SW480 (cell line): Measurements from ENCODE around the gene PXN.
A peak's percentile ranks its signal among the peaks of the same experiment; 100 is the strongest.
"Not testable (repeated sequence)": the region's sequence is repeated elsewhere in the genome, so short reads cannot be mapped to it uniquely, and the experiment has no call there.

ENCODE experiments used
- DNase-seq: peaks from one replicate; pipeline ENCODE4 v3.0.0-alpha.2; 2016; ENCODE audit warnings: low spot score

Gene PXN

DNA sequence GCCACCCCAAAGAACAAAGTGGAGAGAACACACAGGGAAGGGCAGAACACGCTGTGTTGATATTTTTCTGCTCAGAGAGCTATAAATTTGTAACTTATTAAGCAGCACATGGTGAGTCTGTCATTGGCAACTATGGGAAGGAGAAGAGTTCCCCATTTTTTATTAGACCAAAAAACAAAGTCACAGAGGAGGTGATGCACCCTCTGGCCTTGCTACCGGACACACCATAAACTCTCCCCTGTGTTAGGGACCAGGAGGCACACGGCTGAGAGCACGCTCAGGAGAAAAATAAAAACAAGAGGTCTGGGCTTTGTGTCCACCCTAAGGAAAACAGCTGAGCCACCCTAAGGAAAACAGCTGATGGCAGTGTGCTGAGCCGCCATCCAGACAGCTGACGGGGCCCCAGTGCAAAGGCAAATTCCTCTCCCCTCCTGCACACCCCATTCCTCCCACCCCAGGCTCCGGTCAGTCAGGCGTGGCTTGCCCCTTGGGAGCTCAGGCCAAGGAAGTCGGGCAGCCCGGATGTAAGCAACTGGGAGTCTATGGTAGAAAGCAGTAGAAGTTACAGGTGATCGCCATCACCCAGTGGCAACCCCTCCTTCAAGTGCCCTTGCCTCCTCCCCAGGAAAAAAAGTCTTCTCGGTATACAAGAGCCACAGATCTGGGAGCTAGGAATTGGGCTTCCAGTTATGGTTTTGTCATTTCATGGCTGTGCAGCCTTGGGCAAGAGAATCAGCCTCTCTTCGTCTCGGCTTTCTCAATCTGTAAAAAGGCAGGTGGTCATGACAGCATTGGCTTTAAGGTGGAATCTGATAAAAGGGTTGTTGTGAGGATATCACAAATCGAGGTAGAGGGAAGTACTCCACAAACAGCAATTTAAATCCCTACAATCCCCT lies 2.4 kb downstream of the PXN start:
- DNase-seq, result no peak

- peak; percentile 78 for DNase-seq
These were observed 3.3 kb downstream of the PXN start for GRCh38 chr12:120261951-120262851.

DNA sequence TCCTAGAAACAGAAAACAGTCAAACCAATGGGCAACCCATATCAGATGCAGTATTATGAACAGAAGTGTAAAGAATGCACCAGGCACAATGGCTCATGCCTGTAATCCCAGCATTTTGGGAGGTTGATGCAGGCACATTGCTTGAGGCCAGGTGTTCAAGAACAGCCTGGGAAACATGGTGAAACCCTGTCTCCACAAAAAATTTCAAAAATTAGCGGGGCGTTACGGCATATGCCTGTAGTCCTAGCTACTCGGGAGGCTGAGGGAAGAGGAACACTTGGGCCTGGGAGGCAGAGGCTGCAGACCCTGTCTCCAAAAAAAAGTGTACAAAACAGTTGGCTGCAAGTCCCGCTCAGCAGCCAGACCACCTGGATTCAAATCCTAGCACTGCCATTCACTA lies 4.9 kb downstream of the PXN start:
- no peak for DNase-seq

GRCh38 chr12:120259418-120260202 lies 5.9 kb downstream of the PXN start:
- no peak for DNase-seq

DNA sequence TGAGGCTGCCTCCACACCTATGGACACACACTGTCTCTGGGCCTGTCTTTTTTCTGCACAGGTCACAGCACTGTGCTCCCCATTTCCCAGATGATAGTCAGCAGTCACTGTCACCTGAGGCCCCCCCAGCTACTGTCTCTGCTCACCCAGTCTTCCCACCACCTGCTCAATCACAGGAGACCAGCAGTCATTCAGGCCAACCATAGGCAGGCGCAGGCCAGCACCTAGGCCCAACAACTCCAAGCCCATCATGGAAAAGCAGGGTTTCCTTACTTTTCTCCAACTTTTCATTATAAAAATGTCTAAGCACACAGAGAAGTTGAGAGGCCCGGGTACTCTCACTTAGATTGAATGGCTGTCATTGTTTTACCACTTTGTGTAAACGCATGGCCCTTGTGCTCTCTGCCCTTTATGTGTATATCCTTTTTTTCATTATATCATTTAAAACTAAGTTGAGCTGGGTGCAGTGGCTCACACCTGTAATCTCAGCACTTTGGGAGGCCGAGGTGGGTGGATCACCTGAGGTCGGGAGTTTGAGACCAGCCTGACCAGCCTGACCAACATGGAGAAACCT lies 7.1 kb downstream of the PXN start:
- no peak for DNase-seq

DNA sequence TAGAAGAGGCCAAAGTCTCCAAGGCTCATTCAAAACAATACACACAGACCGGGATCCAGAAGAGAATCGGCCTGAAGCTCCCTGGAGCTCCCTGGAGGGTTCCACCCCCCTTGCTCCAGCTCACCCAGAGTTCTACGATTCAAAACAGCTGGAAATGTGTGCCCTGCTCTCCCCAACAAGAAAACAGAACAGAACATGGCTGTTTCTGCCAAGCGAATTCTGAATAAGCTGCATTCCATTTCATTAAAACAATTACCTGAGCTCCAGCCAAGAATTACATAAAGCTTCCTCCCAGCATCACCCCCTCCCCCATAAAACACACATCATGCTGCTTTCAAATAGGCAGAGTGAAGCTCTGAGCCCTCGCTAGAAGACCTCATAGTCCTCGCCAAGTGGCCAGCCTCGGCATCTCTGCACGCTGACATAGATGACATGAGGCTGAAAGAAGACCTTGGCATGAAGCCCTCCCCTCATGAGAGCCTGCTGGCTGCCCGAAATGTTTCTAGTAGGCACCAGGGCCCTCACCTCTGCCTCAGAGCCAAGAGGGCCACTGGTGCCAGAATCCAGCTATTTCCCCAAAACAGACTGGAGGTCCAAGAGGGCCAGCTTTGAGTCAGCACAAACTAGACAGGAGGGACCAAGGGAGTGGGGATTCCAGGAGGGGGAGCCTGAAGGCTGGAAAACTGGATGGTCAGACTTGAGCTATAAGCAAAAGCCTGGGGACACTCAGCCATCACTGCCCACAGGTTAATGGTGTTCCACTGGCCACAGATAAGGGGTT lies 8.3 kb downstream of the PXN start:
- DNase-seq, result no peak

- no peak for DNase-seq
These were observed 10.7 kb downstream of the PXN start for GRCh38 chr12:120254809-120255208.

DNA sequence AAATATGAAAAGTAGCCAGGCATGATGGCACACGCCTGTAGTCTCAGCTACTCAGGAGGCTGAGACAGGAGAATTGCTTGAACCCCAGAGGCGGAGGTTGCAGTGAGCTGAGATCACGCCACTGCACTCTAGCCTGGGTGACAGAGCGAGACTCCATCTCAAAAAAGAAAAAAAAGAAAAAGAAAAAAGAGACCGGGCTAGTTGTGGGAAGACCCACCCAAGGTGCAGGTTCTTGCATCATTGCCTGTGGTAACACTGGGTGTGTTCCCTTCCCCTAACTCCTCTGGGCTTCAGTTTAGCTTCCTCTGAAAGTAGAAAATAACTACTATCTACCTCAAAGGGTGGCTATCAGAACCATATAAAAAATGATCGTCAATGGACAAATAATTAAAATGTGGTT lies 12.2 kb downstream of the PXN start:
- not testable (repeated sequence) for DNase-seq

DNA sequence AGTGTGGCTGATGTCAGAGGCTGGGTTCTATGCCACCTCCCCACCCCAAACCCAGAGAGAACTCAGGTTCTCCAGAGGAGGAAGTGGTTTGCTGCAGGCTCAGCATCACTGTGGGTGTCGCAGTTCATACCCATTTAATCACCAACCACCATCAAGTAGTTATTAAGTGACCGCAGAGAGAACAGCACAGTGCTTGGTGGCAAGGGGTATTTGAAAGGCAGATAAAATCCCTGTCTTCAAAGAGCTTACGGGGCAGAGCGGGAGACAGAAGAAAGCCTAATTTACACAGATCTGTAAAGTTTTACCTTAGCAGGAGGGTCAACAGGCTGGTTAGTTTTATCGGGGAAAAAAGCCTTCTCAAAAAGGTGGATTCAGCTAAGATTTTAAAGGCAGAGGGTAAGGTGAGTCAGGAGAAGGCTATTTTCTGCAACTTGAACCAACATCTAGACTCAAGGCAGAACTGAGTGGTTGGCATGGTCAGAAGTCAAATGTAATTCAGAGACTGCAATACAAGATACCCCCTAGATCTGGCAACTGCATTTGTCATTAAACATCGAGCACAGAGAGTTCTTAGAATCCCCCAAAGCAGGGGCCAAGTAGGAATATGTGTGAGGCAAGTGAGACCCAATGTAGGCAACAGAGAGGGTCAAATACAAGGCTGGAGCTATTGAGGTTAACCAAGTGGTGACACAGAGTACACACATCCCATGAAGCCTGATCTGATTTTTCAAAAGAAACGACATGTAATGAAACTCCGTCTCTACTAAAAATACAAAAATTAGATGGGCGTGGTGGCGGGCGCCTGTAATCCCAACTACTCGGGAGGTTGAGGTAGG lies 13.2 kb downstream of the PXN start:
- no peak for DNase-seq

DNA sequence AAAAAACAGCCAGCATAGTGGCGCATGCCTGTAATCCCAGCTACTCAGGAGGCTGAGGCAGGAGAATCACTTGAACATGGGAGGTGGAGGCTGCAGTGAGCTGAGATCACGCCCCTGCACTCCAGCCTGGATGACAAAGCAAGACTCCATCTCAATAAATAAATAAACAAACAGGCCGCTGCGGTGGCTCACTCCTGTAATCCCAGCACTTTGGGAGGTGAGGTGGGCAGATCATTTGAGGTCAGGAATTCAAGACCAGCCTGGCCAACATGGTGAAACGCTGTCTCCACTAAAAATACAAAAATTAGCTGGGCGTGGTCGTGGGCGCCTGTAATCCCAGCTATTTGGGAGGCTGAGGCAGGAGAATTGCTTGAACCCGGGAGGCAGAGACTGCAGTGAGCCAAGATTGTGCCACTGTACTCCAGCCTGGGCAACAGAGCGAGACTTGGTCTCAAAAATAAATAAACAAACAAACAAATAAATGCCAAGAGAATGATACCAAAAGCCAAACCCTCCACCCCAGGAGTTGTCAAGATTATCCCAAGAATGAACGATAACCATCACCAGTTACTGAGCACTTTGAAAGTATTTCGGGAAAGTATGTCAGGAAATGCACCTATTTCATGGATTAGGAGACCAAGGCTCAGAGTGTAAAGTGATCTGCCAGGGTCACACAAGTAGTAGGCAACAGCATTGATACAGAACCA lies 14.0 kb downstream of the PXN start:
- not testable (repeated sequence) for DNase-seq

DNA sequence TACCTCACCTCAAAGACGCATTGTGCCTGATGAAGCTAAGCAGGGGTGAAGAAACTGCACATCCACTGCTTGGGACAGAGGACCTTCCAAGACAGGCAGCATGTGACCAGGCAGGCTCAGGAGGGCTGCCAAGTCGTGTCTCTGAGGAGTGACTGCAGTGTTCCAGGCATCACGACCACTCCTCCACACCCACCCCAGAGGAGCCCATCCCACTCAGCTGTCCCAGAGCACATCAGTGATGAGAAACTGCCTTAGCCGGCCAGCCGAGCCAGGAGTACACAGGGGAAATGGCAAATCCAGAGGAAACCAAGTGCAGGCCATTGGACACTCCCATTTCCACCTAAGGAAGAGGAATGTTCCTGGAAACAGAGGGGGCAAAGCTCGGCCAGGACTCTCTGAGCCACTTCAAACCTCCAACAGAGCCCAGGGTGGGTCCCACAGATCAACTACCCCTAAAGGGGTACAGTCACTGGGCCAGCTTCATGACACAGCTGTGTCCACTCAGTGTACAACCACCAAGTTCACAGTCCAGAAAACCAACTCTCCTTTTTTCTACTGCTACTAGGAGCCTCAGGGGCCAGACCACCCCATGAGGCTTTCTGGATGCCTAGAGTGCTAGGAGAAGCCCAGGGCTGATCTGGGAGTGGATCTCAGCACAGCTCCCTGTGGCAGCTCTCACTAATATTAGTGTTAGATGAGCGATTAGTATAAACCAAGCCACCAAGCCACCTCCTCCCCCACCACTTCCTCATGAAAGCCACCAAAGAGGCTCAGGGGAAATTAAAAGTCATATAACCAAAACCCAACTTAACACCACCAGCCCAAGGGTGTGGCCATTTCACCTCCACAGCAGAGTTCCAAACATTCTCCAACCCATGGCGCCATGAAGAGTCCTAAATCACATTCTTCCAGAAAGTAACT lies 15.4 kb downstream of the PXN start:
- no peak for DNase-seq

DNA sequence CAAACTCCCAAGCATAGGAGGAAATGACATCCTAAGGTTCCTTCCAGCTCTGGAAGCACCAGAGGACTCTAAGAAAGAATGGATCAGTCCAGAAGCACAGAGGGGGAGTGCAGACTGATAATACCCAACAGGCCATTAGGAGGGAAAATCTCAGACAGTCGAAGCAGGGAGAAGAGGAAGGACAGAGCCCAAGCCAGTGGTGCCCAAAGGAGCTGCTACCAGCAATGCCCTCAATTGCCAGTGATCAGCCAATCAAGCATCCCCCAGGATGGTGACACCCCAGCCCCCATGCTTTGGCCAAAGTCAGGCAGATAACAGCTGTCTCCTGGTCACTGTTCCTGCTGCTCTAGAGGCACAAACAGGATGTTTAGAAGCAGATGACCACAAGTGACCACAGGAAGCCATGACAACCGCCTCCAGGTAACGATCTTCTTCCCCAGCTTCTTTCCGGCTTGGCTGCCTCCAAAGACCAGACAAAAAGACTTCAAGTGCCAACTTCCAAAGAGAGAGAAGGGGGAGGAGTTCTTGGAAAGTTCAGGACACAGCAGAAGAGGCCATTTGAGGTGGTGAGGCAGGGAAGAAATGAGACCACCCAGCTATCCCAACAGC lies 16.2 kb downstream of the PXN start:
- no peak for DNase-seq

DNA sequence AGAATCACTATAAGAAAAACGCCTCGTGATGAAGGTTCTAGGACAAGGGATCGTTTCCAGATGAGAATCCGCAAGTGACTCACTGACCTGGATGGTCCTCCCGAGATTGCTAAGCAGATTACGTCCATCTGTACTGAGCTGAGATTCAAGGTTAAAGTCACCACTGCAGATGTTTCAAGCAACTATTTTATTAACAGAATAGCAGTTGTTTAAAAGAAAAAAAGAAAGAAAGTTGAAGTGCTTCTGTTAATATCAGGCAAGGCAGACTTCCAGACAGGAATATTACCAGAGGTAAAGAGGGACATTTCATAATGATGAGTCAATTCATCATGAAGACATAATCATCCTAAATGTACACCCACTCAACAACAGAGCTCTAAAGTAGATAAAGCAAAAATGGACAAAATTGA lies 17.9 kb downstream of the PXN start:
- no peak for DNase-seq

DNA sequence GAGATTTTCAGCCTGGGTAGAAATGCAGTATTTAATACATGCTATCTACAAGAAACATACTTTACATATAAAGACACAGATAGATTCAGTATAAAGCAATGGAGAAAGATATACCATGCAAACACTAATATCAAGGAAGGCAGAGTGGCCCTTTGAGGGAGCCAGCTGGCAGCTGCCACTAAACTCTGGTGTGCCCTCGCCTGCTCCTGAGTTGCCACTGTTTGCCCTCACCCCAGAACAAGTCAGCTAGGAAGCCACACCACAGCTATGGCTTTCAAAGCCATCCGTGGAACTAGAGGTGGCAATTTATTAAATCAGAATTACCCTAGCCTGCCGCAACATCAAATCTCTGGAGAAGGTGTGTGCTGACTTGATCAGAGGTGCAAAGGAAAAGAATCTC lies 18.3 kb downstream of the PXN start:
- DNase-seq, result no peak

- DNase-seq, result not testable (repeated sequence)
These were observed 18.8 kb downstream of the PXN start for GRCh38 chr12:120246705-120247104.

DNA sequence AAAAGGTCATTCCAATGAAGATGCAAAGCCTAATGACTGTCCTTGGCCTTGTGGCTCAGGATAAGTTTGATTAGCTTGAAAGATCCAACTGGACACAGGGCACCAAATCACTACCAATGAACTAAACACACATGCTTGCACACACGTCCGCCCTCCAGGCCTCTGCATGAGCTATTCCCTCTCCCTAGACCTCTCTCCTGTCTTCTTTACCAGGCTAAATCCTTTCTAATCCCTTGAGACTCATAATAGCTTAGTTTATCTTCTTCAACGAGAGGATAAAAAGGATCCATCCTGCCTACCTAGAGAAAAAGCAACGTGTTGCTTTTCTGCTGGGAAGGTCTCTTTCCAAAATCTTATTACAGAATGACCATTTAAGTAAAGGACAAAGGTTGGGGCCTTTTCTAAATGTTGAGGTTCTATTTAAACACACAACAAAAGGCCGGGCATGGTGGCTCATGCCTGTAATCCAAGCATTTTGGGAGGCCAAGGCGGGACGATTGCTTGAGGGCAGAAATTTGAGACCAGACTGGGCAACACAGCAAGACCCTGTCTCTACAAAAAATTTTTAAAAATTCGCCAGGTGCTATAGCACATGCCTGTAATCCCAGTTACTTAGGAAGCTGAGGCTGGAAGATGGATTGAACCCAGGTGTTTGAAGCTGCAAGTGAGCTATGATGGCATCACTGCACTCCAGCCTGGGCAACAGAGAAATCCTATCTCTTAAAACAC lies 22.4 kb downstream of the PXN start:
- no peak for DNase-seq

GRCh38 chr12:120242275-120242799 lies 23.2 kb downstream of the PXN start:
- DNase-seq, result no peak
